Adipocyte (in vitro differentiated cells): ENCODE data around the gene CACYBP.
"Not testable (repeated sequence)": the region's sequence is repeated elsewhere in the genome, so short reads cannot be mapped to it uniquely, and the experiment has no call there.

Experiments
- DNase-seq: peaks from one replicate; pipeline ENCODE4 v3.0.0-alpha.2; 2015; ENCODE audit warnings: low read depth
- H3K27me3 ChIP-seq: replicated peaks from 2 replicates; pipeline ENCODE4 v1.7.0; 2013; ENCODE audit warnings: mild to moderate bottlenecking, low read length, moderate library complexity; ENCODE audit not compliant: control insufficient read depth, insufficient read depth
- H3K36me3 ChIP-seq: 2 replicates; pipeline ENCODE4 v1.7.0; 2013; ENCODE audit warnings: low read length, mild to moderate bottlenecking, moderate library complexity; ENCODE audit not compliant: control insufficient read depth, insufficient read depth, severe bottlenecking
- H3K4me1 ChIP-seq: 2 replicates; pipeline ENCODE4 v1.7.0; 2013; ENCODE audit warnings: mild to moderate bottlenecking, low read length, moderate library complexity; ENCODE audit not compliant: control insufficient read depth, insufficient read depth
- H3K4me3 ChIP-seq: 2 replicates; pipeline ENCODE4 v1.7.0; 2013; ENCODE audit warnings: mild to moderate bottlenecking, low read length, moderate library complexity
- H3K9ac ChIP-seq: 2 replicates; pipeline ENCODE4 v1.7.0; 2013; ENCODE audit warnings: mild to moderate bottlenecking, low read length, moderate library complexity
- H3K9me3 ChIP-seq: 2 replicates; pipeline ENCODE4 v1.7.0; 2013; ENCODE audit warnings: mild to moderate bottlenecking, low read length, moderate library complexity; ENCODE audit not compliant: control insufficient read depth

CACYBP gene

GRCh38 chr1:175044591-175044990 is 44.8 kb downstream of the CACYBP start:
- not testable (repeated sequence) for H3K4me3 ChIP-seq

GRCh38 chr1:175045097-175045496 is 45.4 kb downstream of the CACYBP start:
- no peak overlapping the region for H3K9ac ChIP-seq
- H3K27me3 ChIP-seq = peaks cover 3% of the 10 kb centered on the region
- no peak overlapping the region for H3K4me3 ChIP-seq
- no peaks in the 10 kb centered on the region for H3K36me3 ChIP-seq
- no peaks in the 10 kb centered on the region for H3K4me1 ChIP-seq
- no peaks in the 10 kb centered on the region for H3K9me3 ChIP-seq
- DNase-seq = no peak

More at GRCh38 chr1:175044591-175044990, 44.8 kb downstream of the CACYBP start:
- not testable (repeated sequence) for H3K36me3 ChIP-seq, DNase-seq, H3K9ac ChIP-seq, H3K27me3 ChIP-seq, H3K4me1 ChIP-seq, H3K9me3 ChIP-seq

GRCh38 chr1:175045519-175045918 is 45.8 kb downstream of the CACYBP start:
- Histone ChIP-seq H3K4me1 (no peaks in the 10 kb centered on the region), H3K36me3 (no peaks in the 10 kb centered on the region), H3K4me3 (no peak overlapping the region), H3K9ac (no peak overlapping the region), H3K27me3 (peaks cover 3% of the 10 kb centered on the region), H3K9me3 (no peaks in the 10 kb centered on the region)
- DNase-seq = no peak

- H3K9ac ChIP-seq = no peak overlapping the region
- no peaks in the 10 kb centered on the region for H3K36me3 ChIP-seq
- H3K9me3 ChIP-seq = no peaks in the 10 kb centered on the region
- H3K4me1 ChIP-seq = no peaks in the 10 kb centered on the region
- no peak for DNase-seq
- H3K4me3 ChIP-seq = no peak overlapping the region
- peaks cover 3% of the 10 kb centered on the region for H3K27me3 ChIP-seq
These were observed 51.2 kb downstream of the CACYBP start for GRCh38 chr1:175050992-175051391.

GRCh38 chr1:175054736-175055135 is 55.0 kb downstream of the CACYBP start:
- Histone ChIP-seq H3K9ac (no peak overlapping the region), H3K9me3 (no peaks in the 10 kb centered on the region), H3K4me3 (no peak overlapping the region), H3K27me3 (peaks cover under 1% of the 10 kb centered on the region), H3K4me1 (no peaks in the 10 kb centered on the region), H3K36me3 (no peaks in the 10 kb centered on the region)
- DNase-seq = no peak
